Nephron (organoid): Measurements from ENCODE around the gene PCDH9.

Experiments used
- H3K27ac Mint-ChIP-seq, 3 experiments: 2 replicates each; pipeline ENCODE4 v1.8.0; 2020; ENCODE audit warnings: mixed read lengths in 3 of 3, mild to moderate bottlenecking in 2 of 3, moderate library complexity in 1 of 3
- H3K27me3 Mint-ChIP-seq: 2 replicates; pipeline ENCODE4 v1.8.0; 2021; ENCODE audit warnings: low read depth, mild to moderate bottlenecking, moderate library complexity, mixed read lengths
- H3K36me3 Mint-ChIP-seq: 2 replicates; pipeline ENCODE4 v1.8.0; 2020; ENCODE audit warnings: low read depth, mixed read lengths
- H3K4me1 Mint-ChIP-seq: 2 replicates; pipeline ENCODE4 v1.8.0; 2020; ENCODE audit warnings: mixed read lengths
- H3K4me3 Mint-ChIP-seq, 3 experiments: 2 replicates each; pipeline ENCODE4 v1.8.0; 2020; ENCODE audit warnings: mild to moderate bottlenecking in 3 of 3, mixed read lengths in 3 of 3, moderate library complexity in 2 of 3
- H3K9me3 Mint-ChIP-seq: 2 replicates; pipeline ENCODE4 v1.8.0; 2020; ENCODE audit warnings: mixed read lengths
- TF ChIP-seq, protein P1 (sequence below), 3 experiments: fragments of 200-600 bp; sonication (generic); IDR thresholded peaks; one replicate each; pipeline ENCODE4 v1.5.0; 2021; ENCODE audit warnings: antibody characterized with exemption in 3 of 3; ENCODE audit not compliant: unreplicated experiment in 3 of 3

The PCDH9 gene

GRCh38 chr13:66562054-66562453 lies 668.1 kb downstream of the PCDH9 start:
- Mint-ChIP-seq H3K27me3 (no peaks in the 10 kb centered on the region), H3K4me3 (no peak overlapping the region), H3K9me3 (peaks cover 14% of the 10 kb centered on the region), H3K27ac (no peak overlapping the region), H3K36me3 (peaks cover 7% of the 10 kb centered on the region), H3K4me1 (peaks cover 31% of the 10 kb centered on the region)
- TF ChIP-seq, protein P1, sequence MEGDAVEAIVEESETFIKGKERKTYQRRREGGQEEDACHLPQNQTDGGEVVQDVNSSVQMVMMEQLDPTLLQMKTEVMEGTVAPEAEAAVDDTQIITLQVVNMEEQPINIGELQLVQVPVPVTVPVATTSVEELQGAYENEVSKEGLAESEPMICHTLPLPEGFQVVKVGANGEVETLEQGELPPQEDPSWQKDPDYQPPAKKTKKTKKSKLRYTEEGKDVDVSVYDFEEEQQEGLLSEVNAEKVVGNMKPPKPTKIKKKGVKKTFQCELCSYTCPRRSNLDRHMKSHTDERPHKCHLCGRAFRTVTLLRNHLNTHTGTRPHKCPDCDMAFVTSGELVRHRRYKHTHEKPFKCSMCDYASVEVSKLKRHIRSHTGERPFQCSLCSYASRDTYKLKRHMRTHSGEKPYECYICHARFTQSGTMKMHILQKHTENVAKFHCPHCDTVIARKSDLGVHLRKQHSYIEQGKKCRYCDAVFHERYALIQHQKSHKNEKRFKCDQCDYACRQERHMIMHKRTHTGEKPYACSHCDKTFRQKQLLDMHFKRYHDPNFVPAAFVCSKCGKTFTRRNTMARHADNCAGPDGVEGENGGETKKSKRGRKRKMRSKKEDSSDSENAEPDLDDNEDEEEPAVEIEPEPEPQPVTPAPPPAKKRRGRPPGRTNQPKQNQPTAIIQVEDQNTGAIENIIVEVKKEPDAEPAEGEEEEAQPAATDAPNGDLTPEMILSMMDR (IDR thresholded peaks at IDR 0.05; ENCODE audit: unreplicated experiment in 3 of 3): no peak

GRCh38 chr13:66560991-66561390 lies 669.1 kb downstream of the PCDH9 start:
- no peak overlapping the region for H3K4me3 Mint-ChIP-seq
- peaks cover 34% of the 10 kb centered on the region for H3K4me1 Mint-ChIP-seq
- TF ChIP-seq, protein P1 (IDR thresholded peaks at IDR 0.05; ENCODE audit: unreplicated experiment in 3 of 3): no peak
- H3K27ac Mint-ChIP-seq: no peak overlapping the region
- peaks cover 14% of the 10 kb centered on the region for H3K9me3 Mint-ChIP-seq
- H3K27me3 Mint-ChIP-seq: no peaks in the 10 kb centered on the region
- peaks cover 7% of the 10 kb centered on the region for H3K36me3 Mint-ChIP-seq

- H3K27me3 Mint-ChIP-seq: no peaks in the 10 kb centered on the region
- H3K4me3 Mint-ChIP-seq: no peak overlapping the region
- H3K9me3 Mint-ChIP-seq: peaks cover 14% of the 10 kb centered on the region
- H3K36me3 Mint-ChIP-seq: peaks cover 7% of the 10 kb centered on the region
- H3K27ac Mint-ChIP-seq: peak overlapping the region in 1 of 3 experiments; percentile 77
- H3K4me1 Mint-ChIP-seq: peaks cover 27% of the 10 kb centered on the region
- TF ChIP-seq, protein P1 (IDR thresholded peaks at IDR 0.05; ENCODE audit: unreplicated experiment in 3 of 3): no peak
These were observed 669.9 kb downstream of the PCDH9 start for GRCh38 chr13:66560189-66560588.

GRCh38 chr13:66559093-66559492 lies 671.0 kb downstream of the PCDH9 start:
- TF ChIP-seq, protein P1 (IDR thresholded peaks at IDR 0.05; ENCODE audit: unreplicated experiment in 3 of 3): no peak
- Mint-ChIP-seq H3K27me3 (no peaks in the 10 kb centered on the region), H3K36me3 (peaks cover 7% of the 10 kb centered on the region), H3K4me1 (peaks cover 19% of the 10 kb centered on the region), H3K9me3 (peaks cover 14% of the 10 kb centered on the region), H3K27ac (peak overlapping the region; percentile 52 to 90 (median 78)), H3K4me3 (no peak overlapping the region)

- Mint-ChIP-seq H3K4me3 (no peak overlapping the region), H3K27me3 (no peaks in the 10 kb centered on the region), H3K27ac (peak overlapping the region; percentile 52 to 90 (median 78)), H3K36me3 (peaks cover 7% of the 10 kb centered on the region), H3K4me1 (peaks cover 19% of the 10 kb centered on the region), H3K9me3 (peaks cover 13% of the 10 kb centered on the region)
- TF ChIP-seq, protein P1 (IDR thresholded peaks at IDR 0.05; ENCODE audit: unreplicated experiment in 3 of 3): no peak
These were observed 671.6 kb downstream of the PCDH9 start for GRCh38 chr13:66558506-66558905.

DNA sequence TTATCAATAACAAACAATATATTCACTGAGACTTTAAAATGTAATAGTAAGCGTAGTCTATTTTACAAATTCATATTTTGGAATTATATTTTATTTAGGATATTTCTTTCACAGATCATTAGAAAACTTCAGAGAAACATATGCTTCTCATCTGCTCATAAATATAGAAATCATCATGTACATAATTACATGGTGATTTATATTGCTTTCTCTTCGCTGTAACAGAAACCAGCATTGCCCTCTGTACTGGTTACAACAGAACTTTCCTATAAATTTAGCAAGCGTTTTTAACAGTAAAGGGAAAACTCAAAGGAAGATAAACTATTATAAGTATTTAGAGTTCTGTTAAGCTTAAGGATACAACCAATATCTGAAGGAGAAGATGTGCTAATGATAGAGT lies 672.8 kb downstream of the PCDH9 start:
- TF ChIP-seq, protein P1 (IDR thresholded peaks at IDR 0.05; ENCODE audit: unreplicated experiment in 3 of 3): no peak
- Mint-ChIP-seq H3K27ac (peak overlapping the region; percentile 10 to 87 (median 25)), H3K27me3 (no peaks in the 10 kb centered on the region), H3K9me3 (peaks cover 8% of the 10 kb centered on the region), H3K4me1 (peaks cover 19% of the 10 kb centered on the region), H3K36me3 (peaks cover 7% of the 10 kb centered on the region), H3K4me3 (no peak overlapping the region)
